OCI-LY7 (cell line): Measurements from ENCODE around the gene ADGRF3.

Source experiments
- EZH2phosphoT487 ChIP-seq: fragments of 200-600 bp; sonication (generic); IDR thresholded peaks from 2 replicates; pipeline ENCODE4 v1.6.1; 2018; ENCODE audit warnings: low read depth, borderline replicate concordance, mild to moderate bottlenecking, mixed run types, antibody characterized with exemption, low read length, moderate library complexity, mixed read lengths
- TF ChIP-seq, protein P1 (sequence below): fragments of 200-600 bp; sonication (generic); conservative IDR thresholded peaks from 2 replicates; pipeline ENCODE4 v1.5.1; 2014; ENCODE audit warnings: mild to moderate bottlenecking, antibody characterized with exemption, low read length, moderate library complexity, mixed read lengths

DNA sequence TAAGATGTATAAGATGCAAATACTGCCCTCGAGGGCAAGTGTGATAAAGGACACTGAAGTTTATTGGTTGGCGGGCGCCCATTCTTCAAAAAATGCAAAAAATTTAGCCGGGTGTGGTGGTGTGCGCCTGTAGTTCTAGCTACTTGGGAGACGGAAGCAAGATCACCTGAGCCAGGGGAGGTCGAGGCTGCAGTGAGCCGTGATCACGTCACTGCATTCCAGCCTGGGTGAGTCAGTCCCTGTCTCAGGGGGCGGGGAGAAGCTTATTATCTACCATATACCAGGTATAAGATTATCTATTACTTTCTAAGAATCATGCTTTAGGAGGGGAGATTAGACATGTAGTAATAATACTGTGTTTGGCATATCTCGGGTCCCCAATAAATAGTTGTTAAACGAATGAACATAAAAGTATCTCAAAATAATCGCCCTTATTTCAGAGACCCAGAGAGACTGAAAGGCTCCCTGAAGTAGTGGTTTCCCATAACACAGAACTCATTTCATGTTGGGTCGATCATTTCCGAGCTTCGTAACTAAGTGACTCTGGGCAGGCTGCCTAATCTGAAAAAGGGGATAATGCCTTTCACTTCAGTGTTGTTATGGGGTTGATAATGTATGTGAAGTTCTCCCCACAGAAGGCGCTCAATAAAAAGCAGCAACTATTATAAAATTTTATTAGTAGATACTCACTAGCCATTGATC, 1.9 kb downstream of the ADGRF3 start:
- TF ChIP-seq, protein P1, sequence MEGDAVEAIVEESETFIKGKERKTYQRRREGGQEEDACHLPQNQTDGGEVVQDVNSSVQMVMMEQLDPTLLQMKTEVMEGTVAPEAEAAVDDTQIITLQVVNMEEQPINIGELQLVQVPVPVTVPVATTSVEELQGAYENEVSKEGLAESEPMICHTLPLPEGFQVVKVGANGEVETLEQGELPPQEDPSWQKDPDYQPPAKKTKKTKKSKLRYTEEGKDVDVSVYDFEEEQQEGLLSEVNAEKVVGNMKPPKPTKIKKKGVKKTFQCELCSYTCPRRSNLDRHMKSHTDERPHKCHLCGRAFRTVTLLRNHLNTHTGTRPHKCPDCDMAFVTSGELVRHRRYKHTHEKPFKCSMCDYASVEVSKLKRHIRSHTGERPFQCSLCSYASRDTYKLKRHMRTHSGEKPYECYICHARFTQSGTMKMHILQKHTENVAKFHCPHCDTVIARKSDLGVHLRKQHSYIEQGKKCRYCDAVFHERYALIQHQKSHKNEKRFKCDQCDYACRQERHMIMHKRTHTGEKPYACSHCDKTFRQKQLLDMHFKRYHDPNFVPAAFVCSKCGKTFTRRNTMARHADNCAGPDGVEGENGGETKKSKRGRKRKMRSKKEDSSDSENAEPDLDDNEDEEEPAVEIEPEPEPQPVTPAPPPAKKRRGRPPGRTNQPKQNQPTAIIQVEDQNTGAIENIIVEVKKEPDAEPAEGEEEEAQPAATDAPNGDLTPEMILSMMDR, result no peak
- TF ChIP-seq EZH2phosphoT487, result no peak
